HG03378 (cell line): Measurements from ENCODE around the gene PKP4.

Experiments
- ATAC-seq: cut with Tn5 transposase; IDR thresholded peaks from one replicate; pipeline ENCODE4 v1.9.1; 2021; ENCODE audit warnings: mild to moderate bottlenecking, moderate library complexity; ENCODE audit not compliant: unreplicated experiment

PKP4 gene

DNA sequence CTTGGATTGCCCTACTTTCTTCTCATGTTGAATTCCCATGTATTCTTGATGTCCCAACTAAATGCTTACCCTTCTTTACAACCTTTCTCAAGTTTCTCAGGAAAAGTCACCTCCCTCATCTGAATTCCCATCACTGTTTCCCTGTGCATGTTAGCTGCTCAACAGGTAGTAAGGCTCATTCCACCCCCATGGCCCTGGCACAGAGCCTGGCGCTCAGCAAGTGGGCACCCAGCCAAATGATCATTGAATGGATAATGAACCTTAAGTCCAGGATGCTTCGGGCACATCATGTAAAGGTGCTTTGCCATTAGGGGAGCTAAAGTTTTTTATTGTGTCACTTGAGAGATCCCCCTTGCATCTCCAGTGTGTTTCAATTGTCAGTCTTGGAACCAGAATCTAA is 124.0 kb downstream of the PKP4 start:
- no peak for ATAC-seq

DNA sequence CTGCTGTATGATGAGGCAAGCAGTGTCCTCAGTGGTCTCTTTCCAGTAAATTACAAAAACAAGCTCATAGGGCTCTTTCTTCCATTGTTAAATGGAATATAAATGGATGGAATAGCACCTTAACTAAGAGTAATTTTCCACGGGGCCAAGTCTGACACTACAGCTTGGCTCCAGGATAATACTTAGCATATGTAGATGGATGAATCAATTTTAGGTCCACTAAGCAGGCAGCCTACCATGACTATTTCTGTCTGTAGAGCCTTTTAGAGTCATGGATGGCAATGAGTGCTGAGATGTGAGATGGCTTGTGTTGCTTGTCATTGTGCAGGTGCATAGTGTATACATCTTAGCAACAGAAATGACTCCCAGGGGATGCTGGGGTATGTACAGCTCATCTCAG is 125.9 kb downstream of the PKP4 start:
- no peak for ATAC-seq

- no peak for ATAC-seq
These were observed 127.2 kb downstream of the PKP4 start for GRCh38 chr2:158583923-158584322.

- ATAC-seq: no peak
These were observed 129.7 kb downstream of the PKP4 start for GRCh38 chr2:158586491-158586890.

DNA sequence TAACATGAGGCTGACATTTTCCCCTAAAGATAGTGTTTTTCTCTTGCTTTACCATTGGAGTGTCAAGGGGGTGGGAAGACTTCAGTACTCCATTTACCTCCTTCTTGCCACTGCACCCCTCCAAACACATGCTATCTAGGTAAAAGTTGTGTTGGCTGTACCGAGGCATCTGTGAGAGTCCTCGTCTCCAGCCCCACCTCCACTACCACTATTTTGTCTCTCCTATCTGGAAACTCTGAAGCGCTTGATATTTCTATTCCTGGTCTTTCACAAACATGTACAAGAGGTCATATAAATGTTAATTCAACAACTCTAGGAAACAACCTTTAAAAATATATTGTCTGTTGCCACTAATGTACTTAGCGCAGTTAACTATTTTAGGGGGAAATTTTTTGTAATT is 132.6 kb downstream of the PKP4 start:
- ATAC-seq: no peak

DNA sequence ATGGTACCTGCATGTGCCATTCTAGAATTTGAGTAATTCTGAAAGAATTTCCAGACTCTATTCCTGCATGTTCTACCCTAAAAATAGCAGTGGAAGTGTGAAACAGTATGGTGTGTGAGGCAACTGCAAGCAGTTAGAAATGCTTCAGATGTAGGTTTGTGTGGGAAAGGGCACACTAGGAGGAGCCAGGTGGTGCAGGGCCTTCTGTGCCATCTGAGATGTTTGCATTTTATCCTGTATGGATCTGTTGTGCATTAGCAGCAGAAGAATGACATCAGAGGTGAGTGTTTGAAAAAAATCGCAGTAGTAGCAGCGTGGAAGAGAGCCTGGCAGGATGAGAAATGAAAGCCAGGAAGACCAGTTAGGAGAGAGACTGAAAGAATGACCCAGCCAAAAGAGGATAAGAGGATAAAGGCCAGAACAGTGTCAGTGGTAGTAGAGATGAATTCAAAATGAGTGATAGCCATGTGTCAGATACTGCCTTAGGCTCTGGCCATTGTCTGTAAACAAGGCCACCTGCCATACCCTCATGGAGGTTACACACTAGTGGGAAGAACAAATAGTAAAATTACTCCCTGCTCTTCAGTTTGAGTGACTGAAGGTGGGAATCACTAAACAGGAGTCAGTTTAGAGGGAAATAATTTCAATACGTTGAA is 142.2 kb downstream of the PKP4 start:
- ATAC-seq: no peak

- ATAC-seq: no peak
These were observed 142.9 kb downstream of the PKP4 start for GRCh38 chr2:158599609-158600008.

DNA sequence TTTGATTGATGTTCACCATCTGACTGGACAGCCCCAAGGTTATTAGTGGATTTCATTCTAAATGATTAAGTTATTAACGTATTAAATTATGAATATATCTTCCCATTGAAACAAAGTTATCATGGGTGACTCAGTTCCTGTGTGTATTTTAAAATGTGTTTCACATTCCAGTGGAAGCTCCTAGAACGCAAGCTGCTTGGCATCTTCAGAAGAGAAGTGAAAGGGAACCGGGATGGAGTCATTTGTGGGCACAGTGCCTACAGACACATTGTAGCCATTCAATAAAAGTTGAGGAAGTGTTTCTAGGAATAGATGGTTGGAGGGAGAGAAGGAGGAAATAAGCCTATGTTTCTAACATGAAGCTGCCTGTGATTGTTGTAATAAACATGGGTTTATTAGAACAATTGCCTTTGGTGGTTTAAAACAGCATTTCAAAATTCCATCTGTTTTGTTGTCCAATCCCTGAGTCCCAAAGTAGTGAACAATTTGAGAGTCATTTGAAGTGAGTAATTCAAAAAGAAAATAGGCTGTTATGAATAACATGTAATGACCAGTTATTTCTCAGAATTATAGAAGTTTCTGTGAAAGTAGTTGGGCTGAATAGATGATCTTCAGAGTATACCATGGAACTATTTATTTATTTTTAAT is 143.5 kb downstream of the PKP4 start:
- no peak for ATAC-seq

DNA sequence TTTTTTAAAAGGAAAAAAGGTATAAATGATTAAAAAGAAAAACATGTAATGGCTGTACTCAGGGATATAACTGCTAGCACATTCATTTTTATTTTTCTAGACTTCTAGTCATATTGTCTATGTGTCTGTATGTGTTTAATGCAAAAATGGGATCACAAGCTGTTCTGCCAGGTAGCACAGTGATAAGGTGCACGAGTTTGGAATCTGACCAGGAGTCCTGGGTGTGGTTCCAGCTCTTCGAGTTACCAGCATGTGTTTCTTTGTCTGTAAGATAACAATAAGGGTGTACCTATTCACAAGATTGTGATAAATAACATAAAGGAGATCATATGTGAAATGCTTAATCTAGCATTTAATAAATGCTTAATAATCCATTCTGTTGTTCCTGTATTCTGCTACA is 145.3 kb downstream of the PKP4 start:
- no peak for ATAC-seq

GRCh38 chr2:158603205-158603604 is 146.5 kb downstream of the PKP4 start:
- ATAC-seq: no peak

DNA sequence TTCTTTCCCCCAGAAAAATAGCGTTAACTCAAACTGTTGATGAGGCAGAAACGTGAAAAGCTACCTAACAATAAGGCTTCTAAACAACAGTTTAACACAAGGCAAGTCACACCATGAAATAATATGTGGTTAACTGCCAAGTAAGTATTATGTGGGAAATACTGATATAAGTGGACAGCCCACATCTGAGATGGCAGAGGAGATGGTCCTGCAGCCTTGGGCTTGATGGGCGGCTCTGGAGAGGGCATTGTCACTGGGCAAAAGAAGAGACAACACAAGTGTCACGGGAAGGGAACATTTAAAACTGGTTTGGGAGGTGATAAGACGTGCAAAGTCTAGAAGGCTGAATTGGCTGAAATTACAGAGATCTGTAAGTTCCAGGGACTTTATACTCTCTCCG is 147.2 kb downstream of the PKP4 start:
- ATAC-seq: no peak

- no peak for ATAC-seq
These were observed 153.3 kb downstream of the PKP4 start for GRCh38 chr2:158610059-158610458.

DNA sequence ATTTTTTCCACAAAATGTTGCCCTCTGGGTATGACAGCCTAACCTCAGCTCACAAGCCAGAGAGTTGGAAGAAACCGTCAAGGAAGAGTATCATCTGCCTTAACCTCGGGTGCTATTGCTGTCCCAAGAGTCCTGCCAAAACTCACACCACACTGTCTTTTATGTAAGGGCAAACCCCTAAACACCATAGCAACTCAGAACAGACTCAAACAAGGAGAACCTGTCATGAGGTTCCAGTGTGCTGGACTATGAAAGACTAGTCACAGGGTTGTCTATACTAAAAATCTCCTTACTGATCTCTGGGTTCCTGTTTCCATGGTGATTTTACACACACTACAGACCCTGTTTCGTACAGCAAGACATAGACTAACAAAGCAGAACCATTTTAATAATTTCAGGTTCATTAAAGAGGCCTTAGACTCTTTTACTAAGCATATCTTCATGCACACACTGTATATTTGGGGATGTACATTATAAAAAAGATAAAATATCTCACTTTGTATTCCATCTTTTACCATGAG is 159.8 kb downstream of the PKP4 start:
- ATAC-seq: no peak

DNA sequence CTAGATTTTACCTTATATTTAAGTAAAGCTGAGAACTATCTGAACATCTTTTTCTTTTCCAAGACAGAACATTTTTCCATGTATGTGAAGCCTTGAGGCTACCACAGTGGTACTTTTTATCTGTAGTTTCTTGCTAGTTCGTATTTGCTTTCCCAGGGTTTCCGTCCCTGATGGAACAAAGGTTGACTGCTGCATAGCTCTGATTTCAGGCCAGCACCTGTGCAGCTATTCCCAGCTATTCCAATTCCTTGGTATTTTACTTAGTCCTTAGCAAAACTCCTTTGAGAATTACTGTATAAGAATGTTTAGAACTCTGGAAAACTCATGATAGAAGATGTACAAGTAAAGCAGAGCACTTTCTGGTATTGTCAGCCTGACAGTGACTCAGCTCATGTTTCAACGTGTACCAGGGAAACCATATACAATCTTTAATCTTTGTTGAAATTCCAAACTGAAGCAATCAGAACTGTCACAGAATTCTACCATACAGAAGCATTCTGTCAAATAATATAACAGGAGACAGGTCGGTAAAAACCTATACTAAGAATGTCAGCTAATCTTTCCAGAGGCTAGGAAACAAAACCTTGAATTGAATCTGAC is 162.2 kb downstream of the PKP4 start:
- ATAC-seq: no peak

DNA sequence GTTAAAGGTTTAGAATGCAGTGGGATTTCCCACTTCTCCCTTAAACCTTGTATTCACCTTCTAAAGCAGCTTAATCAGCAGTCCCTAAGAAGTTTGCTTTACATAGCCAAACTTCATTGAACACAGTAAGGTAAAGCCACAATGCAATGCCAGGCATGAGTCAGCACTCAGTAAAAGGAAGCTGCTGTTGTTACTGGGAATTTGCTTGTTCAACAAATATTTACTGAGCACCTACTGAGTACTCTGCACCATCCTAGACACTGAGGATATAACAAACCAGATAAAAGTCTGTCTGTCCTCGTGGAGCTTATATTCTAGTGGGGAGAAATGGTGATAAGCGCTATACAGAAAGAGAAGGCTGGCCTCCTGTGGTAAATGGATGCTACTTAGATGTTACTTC is 162.7 kb downstream of the PKP4 start:
- ATAC-seq: peak; percentile 61

DNA sequence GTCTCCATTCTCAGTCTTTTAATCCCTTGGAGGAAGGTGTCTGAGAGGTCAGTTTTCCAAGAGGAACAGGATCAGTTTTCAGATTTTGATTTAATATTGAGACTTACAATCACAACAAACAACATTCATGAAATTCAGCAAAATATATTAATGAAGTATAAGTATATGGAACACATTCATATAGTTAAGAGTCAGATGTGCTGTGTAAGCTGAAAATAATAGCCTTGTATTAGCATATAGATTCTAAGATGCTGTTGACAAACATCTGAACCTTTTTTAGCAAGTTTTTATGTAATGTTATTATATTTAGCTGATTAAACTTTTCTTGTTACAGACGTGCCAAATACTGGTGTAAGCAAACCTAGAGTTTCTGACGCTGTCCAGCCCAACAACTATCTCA is 163.9 kb downstream of the PKP4 start:
- no peak for ATAC-seq

GRCh38 chr2:158624071-158624667 is 167.4 kb downstream of the PKP4 start:
- ATAC-seq: no peak

DNA sequence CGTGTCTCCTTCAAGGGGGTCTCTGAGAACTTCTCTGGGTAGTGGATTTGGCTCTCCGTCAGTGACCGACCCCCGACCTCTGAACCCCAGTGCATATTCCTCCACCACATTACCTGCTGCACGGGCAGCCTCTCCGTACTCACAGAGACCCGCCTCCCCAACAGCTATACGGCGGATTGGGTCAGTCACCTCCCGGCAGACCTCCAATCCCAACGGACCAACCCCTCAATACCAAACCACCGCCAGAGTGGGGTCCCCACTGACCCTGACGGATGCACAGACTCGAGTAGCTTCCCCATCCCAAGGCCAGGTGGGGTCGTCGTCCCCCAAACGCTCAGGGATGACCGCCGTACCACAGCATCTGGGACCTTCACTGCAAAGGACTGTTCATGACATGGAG is 168.2 kb downstream of the PKP4 start:
- ATAC-seq: no peak

GRCh38 chr2:158629116-158629515 is 172.4 kb downstream of the PKP4 start:
- no peak for ATAC-seq

DNA sequence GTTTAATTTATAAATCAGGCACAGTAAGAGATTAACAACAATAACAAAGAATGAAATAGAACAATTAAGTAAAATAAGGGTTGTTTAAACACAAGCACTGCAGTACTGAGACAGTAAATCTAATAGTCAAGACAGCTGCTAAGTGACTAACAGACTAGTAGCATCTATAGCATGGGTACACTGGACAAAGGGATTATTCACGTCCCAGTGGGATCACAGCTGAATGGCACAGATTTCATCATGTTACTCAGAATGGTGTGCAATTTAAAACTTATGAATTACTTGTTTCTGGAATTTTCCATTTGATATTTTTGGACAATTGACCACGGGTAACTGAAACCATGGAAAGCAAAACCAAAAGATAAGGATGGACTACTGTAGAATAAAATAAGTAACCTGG is 176.5 kb downstream of the PKP4 start:
- no peak for ATAC-seq

GRCh38 chr2:158634627-158635026 is 177.9 kb downstream of the PKP4 start:
- ATAC-seq: no peak
